GM12878 (cell line): ENCODE measurements around the gene WBP1L. TPM values are rescaled to one million over a fixed set of nuclear protein-coding genes. Genes with fewer than 3 reads are reported as not detected.
"Not testable (repeated sequence)": the region's sequence is repeated elsewhere in the genome, so short reads cannot be mapped to it uniquely, and the experiment has no call there.

Source experiments
- ATAC-seq: fragments of 200-7000 bp; cut with Tn5 transposase; 3 replicates; pipeline ENCODE4 v1.9.1; 2020; ENCODE audit warnings: mild to moderate bottlenecking, moderate library complexity
- BruUV-seq: library from RNA; stranded (reverse); fragments of 400-500 nt; replicated peaks from 2 replicates; lab custom pipeline; 2021; lab: Mats Ljungman, UMichigan
- CTCF ChIA-PET: fragments of 300-600 bp; sonication (Branson Sonifier 250); formaldehyde crosslinking; extraction: SDS; loops from one replicate; lab custom pipeline; 2021; ENCODE audit warnings: inconsistent platforms; lab: Yijun Ruan, JAX
- POLR2A ChIA-PET: fragments of 350-600 bp; formaldehyde crosslinking; extraction: SDS; loops from one replicate; lab custom pipeline; 2021; ENCODE audit warnings: inconsistent platforms; lab: Charles Lee
- RAD21 ChIA-PET: fragments of 300-600 bp; sonication (Branson Sonifier 250); formaldehyde crosslinking; loops from one replicate; lab custom pipeline; 2023; ENCODE audit warnings: antibody characterized with exemption; ENCODE audit not compliant: unreplicated experiment; lab: Charles Lee
- SMC1A ChIA-PET: fragments of 300-600 bp; sonication (Branson Sonifier 250); formaldehyde crosslinking; loops from one replicate; lab custom pipeline; 2023; ENCODE audit not compliant: unreplicated experiment, uncharacterized antibody; lab: Charles Lee
- DNase-seq: peaks from one replicate; pipeline ENCODE4 v3.0.0-alpha.2; 2011; ENCODE audit warnings: low read depth, low spot score
- FAIRE-seq: peaks from 3 replicates; lab custom pipeline; 2011; peaks lifted over from hg19 to GRCh38; lab: Jason Lieb, UNC
- H2AFZ ChIP-seq: 2 replicates; pipeline ENCODE4 v1.6.0; 2011; ENCODE audit warnings: low read depth, low read length, control low read depth; ENCODE audit not compliant: control insufficient read depth
- H3K27ac ChIP-seq: 2 replicates; pipeline ENCODE4 v1.5.1; 2011; ENCODE audit warnings: control low read depth; ENCODE audit not compliant: control insufficient read depth, insufficient read depth
- H3K27me3 ChIP-seq, 2 experiments: replicated peaks in 1 of 2; 2 replicates each; pipeline versions ENCODE4 v1.6.0 to v1.6.1; 2011; ENCODE audit warnings: low read length in 1 of 2; ENCODE audit not compliant: control insufficient read depth in 2 of 2, insufficient read depth in 2 of 2
- H3K36me3 ChIP-seq, 2 experiments: 2 replicates each; pipeline ENCODE4 v1.5.1; 2011; ENCODE audit warnings: low read length in 1 of 2; ENCODE audit not compliant: control insufficient read depth in 2 of 2, insufficient read depth in 2 of 2
- H3K4me1 ChIP-seq: 2 replicates; pipeline ENCODE4 v1.6.1; 2011; ENCODE audit warnings: mild to moderate bottlenecking, low read length, moderate library complexity, mixed read lengths; ENCODE audit not compliant: control insufficient read depth, insufficient read depth
- H3K4me2 ChIP-seq: 2 replicates; pipeline ENCODE4 v1.6.0; 2011; ENCODE audit warnings: control low read depth; ENCODE audit not compliant: control insufficient read depth, insufficient read depth
- H3K4me3 ChIP-seq: fragments of 200-600 bp; sonication (generic); 2 replicates; pipeline ENCODE4 v1.5.1; 2016
- H3K79me2 ChIP-seq: 2 replicates; pipeline ENCODE4 v1.6.0; 2011; ENCODE audit warnings: low read length; ENCODE audit not compliant: control insufficient read depth, insufficient read depth
- H3K9ac ChIP-seq: 2 replicates; pipeline ENCODE4 v1.8.0; 2011; ENCODE audit warnings: low read length, control low read depth, mixed read lengths; ENCODE audit not compliant: control insufficient read depth, insufficient read depth
- H3K9me3 ChIP-seq: replicated peaks from 3 replicates; pipeline ENCODE4 v1.5.1; 2011; ENCODE audit warnings: mild to moderate bottlenecking, low read length; ENCODE audit not compliant: control insufficient read depth, insufficient read depth
- H4K20me1 ChIP-seq: 2 replicates; pipeline ENCODE4 v1.6.0; 2011; ENCODE audit not compliant: control insufficient read depth, insufficient read depth
- POLR2AphosphoS5 ChIP-seq: IDR thresholded peaks from 2 replicates; pipeline ENCODE4 v1.6.1; 2011; ENCODE audit warnings: mild to moderate bottlenecking, low read length, inconsistent platforms
- WGBS: methylation state at CpG from one replicate; pipeline ENCODE4 v1.1.6; 2016; ENCODE audit warnings: low lambda C conversion rate; ENCODE audit not compliant: insufficient replicate concordance, insufficient coverage; ENCODE audit errors: missing lambda C conversion rate; 5-methylcytosine and 5-hydroxymethylcytosine counted together
- in situ Hi-C: fragments of 300-500 bp; cut with MboI; formaldehyde crosslinking; loops from 9 replicates; pipeline ENCODE4 v1.14.3; 2018; ENCODE audit warnings: mixed read lengths
- intact Hi-C: fragments of 100-400 bp; cut with micrococcal nuclease; formaldehyde crosslinking; loops from one replicate; pipeline ENCODE4 v1.14.2; 2022; ENCODE audit not compliant: unreplicated experiment
- polyA plus RNA-seq, 11 experiments: library from polyadenylated mRNA; depleted of rRNA in 4 of 11; unstranded in 6 of 11; stranded (reverse) in 5 of 11; fragments of >200 nt; fragmentation: Nextera tagmentation in 4 of 11; fragmentation: Illumina TruSeq in 1 of 11; extraction: Ambion mirVana in 4 of 11; extraction: Trizol in 1 of 11; gene quantifications; 1 replicate in 1 of 11; 2 replicates in 10 of 11; pipeline versions ENCODE4 v1.2.1 to v1.2.3, GENCODE V29; 2011 to 2016; ENCODE audit warnings: inconsistent platforms in 2 of 11, missing spikeins in 2 of 11, low read depth in 1 of 11
- total RNA-seq, 4 experiments: library from RNA; depleted of rRNA in 3 of 4; stranded (reverse); fragments of >200 nt in 3 of 4; fragmentation: Illumina TruSeq in 1 of 4; extraction: Trizol in 1 of 4; gene quantifications; 2 replicates each; pipeline versions ENCODE4 v1.2.1 to v1.2.3, GENCODE V29; 2013 to 2021
- TF ChIP-seq, protein P1 (sequence below): IDR thresholded peaks from 2 replicates; pipeline ENCODE4 v1.6.1; 2011; ENCODE audit warnings: borderline replicate concordance, low read depth, mild to moderate bottlenecking, moderate library complexity, mixed read lengths, low read length; ENCODE audit not compliant: insufficient read depth; ENCODE audit errors: extremely low read length

WBP1L gene
- total and polyA plus RNA-seq, 10 of the 15 experiments (the other 5 are each of a cell fraction or from before 2014, with no cell fraction given), result 3.7 to 18.8 (median 12.3) TPM

DNA sequence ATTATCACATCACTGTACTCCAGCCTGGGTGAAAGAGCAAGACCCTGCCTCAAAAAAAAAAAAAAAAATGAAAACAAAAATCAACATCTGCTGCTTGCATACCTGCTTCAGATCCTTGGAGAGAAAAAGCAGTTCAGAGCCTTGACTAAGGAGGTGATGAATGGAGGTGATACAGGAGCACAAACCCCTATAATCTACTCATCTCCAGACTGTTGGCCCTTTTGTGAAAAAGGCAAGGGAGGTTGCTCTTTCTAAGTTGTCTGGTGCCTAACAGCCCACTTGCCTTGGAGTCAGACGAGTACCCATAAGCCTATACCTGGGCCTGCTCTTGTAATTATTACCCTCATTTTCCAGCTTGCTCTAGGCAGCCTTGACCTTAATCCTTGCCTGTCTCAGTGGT is 27.9 kb upstream of the WBP1L start:
- ATAC-seq (no peak), DNase-seq (no peak), FAIRE-seq (no peak)
- Histone ChIP-seq H2AFZ (no peak overlapping the region), H4K20me1 (no peaks in the 10 kb centered on the region), H3K4me2 (peak overlapping the region; percentile 98), H3K36me3 (peaks cover 0 to 2% of the 10 kb centered on the region in 2 experiments; a peak in 1 of 4 replicates), H3K4me1 (peaks cover 13% of the 10 kb centered on the region), H3K79me2 (peaks cover 63% of the 10 kb centered on the region), H3K27me3 (no peaks in the 10 kb centered on the region), H3K27ac (peak overlapping the region; percentile 74; the same call in 1 of the 2 replicates), H3K4me3 (peak overlapping the region; percentile 92; the same call in 1 of the 2 replicates), H3K9ac (peak overlapping the region; percentile 85), H3K9me3 (no peaks in the 10 kb centered on the region)
- TF ChIP-seq POLR2AphosphoS5, result 0 out of 2 replicates have a peak, but pooled peaks have one; percentile 23
- TF ChIP-seq, protein P1, sequence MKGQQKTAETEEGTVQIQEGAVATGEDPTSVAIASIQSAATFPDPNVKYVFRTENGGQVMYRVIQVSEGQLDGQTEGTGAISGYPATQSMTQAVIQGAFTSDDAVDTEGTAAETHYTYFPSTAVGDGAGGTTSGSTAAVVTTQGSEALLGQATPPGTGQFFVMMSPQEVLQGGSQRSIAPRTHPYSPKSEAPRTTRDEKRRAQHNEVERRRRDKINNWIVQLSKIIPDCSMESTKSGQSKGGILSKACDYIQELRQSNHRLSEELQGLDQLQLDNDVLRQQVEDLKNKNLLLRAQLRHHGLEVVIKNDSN, result no peak
- ChIA-PET RAD21 (no interaction called here), SMC1A (interaction anchor here (0.6 to 9.5 kb wide), 6 partner anchors 11 to 186 kb away, joined by 3 to 140 read pairs (median 3); no protein-coding TSS in a partner anchor), POLR2A (interaction anchor here (0.7 to 3.7 kb wide), 6 partner anchors 23 to 218 kb away, joined by 4 to 18 read pairs (median 5); no protein-coding TSS in a partner anchor), CTCF (interaction anchor here (1.1 to 8.5 kb wide), 2 partner anchors 12 to 39 kb away, joined by 3 to 114 read pairs; no protein-coding TSS in a partner anchor)
- WGBS, result 38% methylated on average over 1 of the region's 1 CpG
- in situ Hi-C loops, result no loop called here
- intact Hi-C loops, result loop anchor here (10.0 kb wide), 1 partner anchor 211 kb away; the partner anchor contains the start of genes ACTR1A and SUFU
- BruUV-seq, result no TSS peak

GRCh38 chr10:102716900-102717565 is 26.7 kb upstream of the WBP1L start:
- H3K27ac ChIP-seq, H3K36me3 ChIP-seq, ATAC-seq, H3K27me3 ChIP-seq, in situ Hi-C loops, H3K9ac ChIP-seq, DNase-seq, H3K4me3 ChIP-seq, H4K20me1 ChIP-seq, H3K9me3 ChIP-seq, H3K4me2 ChIP-seq, RAD21 ChIA-PET, FAIRE-seq, H2AFZ ChIP-seq, BruUV-seq: not testable (repeated sequence)
- WGBS, result 92% methylated on average over 15 of the region's 18 CpGs
- ChIA-PET SMC1A (interaction anchor here (0.8 to 1.0 kb wide), 2 partner anchors 28 to 40 kb away, joined by 3 read pairs; no protein-coding TSS in a partner anchor), POLR2A (interaction anchor here (0.7 kb wide), 1 partner anchor 10 kb away, joined by 5 read pairs; no protein-coding TSS in a partner anchor), CTCF (interaction anchor here (1.1 to 8.5 kb wide), 2 partner anchors 11 to 41 kb away, joined by 3 to 114 read pairs; no protein-coding TSS in a partner anchor)
- Histone ChIP-seq H3K4me1 (peaks cover 13% of the 10 kb centered on the region), H3K79me2 (peaks cover 55% of the 10 kb centered on the region)
- intact Hi-C loops, result loop anchor here (10.0 kb wide), 1 partner anchor 212 kb away; the partner anchor contains the start of genes ACTR1A and SUFU
